CD14-positive monocyte (primary cell): ENCODE results near the gene RNU6-9. TPM values are rescaled to one million over a fixed set of nuclear protein-coding genes. Genes with fewer than 3 reads are reported as not detected.
A peak's percentile ranks its signal among the peaks of the same experiment; 100 is the strongest.

Experiments
- DNase-seq, 3 donors: peaks; one replicate each; pipeline ENCODE4 v3.0.0-alpha.2; 2011 to 2022
- H2AFZ ChIP-seq: 2 replicates; pipeline ENCODE4 v1.6.0; 2012; ENCODE audit warnings: mild to moderate bottlenecking, low read depth, low read length, inconsistent platforms; ENCODE audit not compliant: insufficient read depth, poor library complexity, severe bottlenecking
- H3K27ac ChIP-seq, 2 donors: 1 replicate in 1 of 2; 2 replicates in 1 of 2; pipeline ENCODE4 v1.5.1; 2012 to 2013; ENCODE audit warnings: low read length in 2 of 2, control low read depth in 1 of 2, inconsistent platforms in 1 of 2, low read depth in 1 of 2, mild to moderate bottlenecking in 1 of 2
- H3K27me3 ChIP-seq, 2 donors: one replicate each; pipeline versions ENCODE4 v1.6.0 to v1.6.1; 2011 to 2013; ENCODE audit warnings: low read length in 2 of 2; ENCODE audit not compliant: control insufficient read depth in 2 of 2, insufficient read depth in 2 of 2
- H3K36me3 ChIP-seq, 2 donors: replicated peaks in 1 of 2; 1 replicate in 1 of 2; 2 replicates in 1 of 2; pipeline versions ENCODE4 v1.5.1 to v1.6.1; 2012 to 2013; ENCODE audit warnings: low read length in 2 of 2, control low read depth in 1 of 2, inconsistent platforms in 1 of 2, mild to moderate bottlenecking in 1 of 2; ENCODE audit not compliant: insufficient read depth in 2 of 2, control insufficient read depth in 1 of 2
- H3K4me1 ChIP-seq, 2 donors: 1 replicate in 1 of 2; 2 replicates in 1 of 2; pipeline versions ENCODE4 v1.5.1 to v1.6.1; 2012 to 2013; ENCODE audit warnings: low read length in 2 of 2, control low read depth in 1 of 2, inconsistent platforms in 1 of 2, mild to moderate bottlenecking in 1 of 2, moderate library complexity in 1 of 2; ENCODE audit not compliant: insufficient read depth in 2 of 2, control insufficient read depth in 1 of 2
- H3K4me2 ChIP-seq: replicated peaks from 2 replicates; pipeline ENCODE3; 2012; ENCODE audit warnings: low read length, moderate library complexity, mild to moderate bottlenecking; ENCODE audit not compliant: poor library complexity, severe bottlenecking; ENCODE audit errors: extremely low read depth
- H3K4me3 ChIP-seq, 3 experiments: fragments of 200-600 bp in 1 of 3; sonication (generic) in 1 of 3; replicated peaks in 1 of 3; 1 replicate in 2 of 3; 2 replicates in 1 of 3; pipeline ENCODE4 v1.5.1; 2011 to 2013; ENCODE audit warnings: low read length in 3 of 3, mild to moderate bottlenecking in 3 of 3, control low read depth in 2 of 3, low read depth in 2 of 3, inconsistent platforms in 1 of 3, moderate library complexity in 1 of 3
- H3K79me2 ChIP-seq: 2 replicates; pipeline ENCODE4 v1.6.0; 2012; ENCODE audit warnings: mild to moderate bottlenecking, control low read depth, inconsistent platforms, low read length, moderate library complexity; ENCODE audit not compliant: insufficient read depth
- H3K9ac ChIP-seq: 2 replicates; pipeline ENCODE4 v1.6.0; 2017; ENCODE audit warnings: low read length, mild to moderate bottlenecking; ENCODE audit not compliant: insufficient read depth, poor library complexity, severe bottlenecking
- H3K9me3 ChIP-seq, 2 donors: replicated peaks in 1 of 2; 1 replicate in 1 of 2; 2 replicates in 1 of 2; pipeline versions ENCODE4 v1.5.1 to v1.6.1; 2012 to 2013; ENCODE audit warnings: low read length in 2 of 2, control low read depth in 1 of 2; ENCODE audit not compliant: control insufficient read depth in 1 of 2, insufficient read depth in 1 of 2
- H4K20me1 ChIP-seq: 2 replicates; pipeline ENCODE4 v1.6.0; 2012; ENCODE audit warnings: mild to moderate bottlenecking, low read length, control low read depth, moderate library complexity; ENCODE audit not compliant: insufficient read depth
- H3K27ac Mint-ChIP-seq, 7 donors: one replicate each; pipeline ENCODE4 v1.8.0; 2020; ENCODE audit warnings: mild to moderate bottlenecking in 7 of 7, mixed read lengths in 7 of 7, moderate library complexity in 6 of 7, inconsistent platforms in 2 of 7
- H3K27me3 Mint-ChIP-seq, 3 donors: one replicate each; pipeline ENCODE4 v1.8.0; 2021 to 2022; ENCODE audit warnings: low read depth in 3 of 3, mild to moderate bottlenecking in 3 of 3, mixed read lengths in 3 of 3, moderate library complexity in 3 of 3, inconsistent platforms in 1 of 3
- H3K36me3 Mint-ChIP-seq, 2 donors: one replicate each; pipeline ENCODE4 v1.8.0; 2020; ENCODE audit warnings: mixed read lengths in 2 of 2, inconsistent platforms in 1 of 2, mild to moderate bottlenecking in 1 of 2
- H3K4me1 Mint-ChIP-seq: one replicate; pipeline ENCODE4 v1.8.0; 2020; ENCODE audit warnings: mild to moderate bottlenecking, mixed read lengths
- H3K4me3 Mint-ChIP-seq, 2 donors: one replicate each; pipeline ENCODE4 v1.8.0; 2020; ENCODE audit warnings: mild to moderate bottlenecking in 2 of 2, mixed read lengths in 2 of 2, moderate library complexity in 1 of 2
- H3K9me3 Mint-ChIP-seq, 7 donors: one replicate each; pipeline ENCODE4 v1.8.0; 2020 to 2022; ENCODE audit warnings: mixed read lengths in 7 of 7, mild to moderate bottlenecking in 6 of 7, moderate library complexity in 6 of 7, inconsistent platforms in 2 of 7
- WGBS: methylation state at CpG from one replicate; pipeline ENCODE4 v1.1.5; 2013; ENCODE audit warnings: missing lambda C conversion rate; ENCODE audit not compliant: insufficient coverage; 5-methylcytosine and 5-hydroxymethylcytosine counted together
- intact Hi-C, 2 donors: fragments of 100-400 bp; cut with micrococcal nuclease; formaldehyde crosslinking; loops; one replicate each; pipeline versions ENCODE4 v1.15.0 to v1.15.1; 2023
- polyA plus RNA-seq, 3 donors: library from polyadenylated mRNA; depleted of rRNA in 1 of 3; unstranded in 2 of 3; stranded (reverse) in 1 of 3; fragments of 300-500 nt in 2 of 3; fragments of >200 nt in 1 of 3; fragmentation: Illumina TruSeq in 2 of 3; gene quantifications; 1 replicate in 2 of 3; 2 replicates in 1 of 3; pipeline ENCODE4 v1.2.3, GENCODE V29; 2012 to 2021
- TF ChIP-seq, protein P1 (sequence below): fragments of 200-600 bp; IDR thresholded peaks from one replicate; pipeline ENCODE4 v1.8.0; 2022; ENCODE audit warnings: antibody characterized with exemption, mild to moderate bottlenecking

Gene RNU6-9
- polyA plus RNA-seq, 3 donors: not detected

DNA sequence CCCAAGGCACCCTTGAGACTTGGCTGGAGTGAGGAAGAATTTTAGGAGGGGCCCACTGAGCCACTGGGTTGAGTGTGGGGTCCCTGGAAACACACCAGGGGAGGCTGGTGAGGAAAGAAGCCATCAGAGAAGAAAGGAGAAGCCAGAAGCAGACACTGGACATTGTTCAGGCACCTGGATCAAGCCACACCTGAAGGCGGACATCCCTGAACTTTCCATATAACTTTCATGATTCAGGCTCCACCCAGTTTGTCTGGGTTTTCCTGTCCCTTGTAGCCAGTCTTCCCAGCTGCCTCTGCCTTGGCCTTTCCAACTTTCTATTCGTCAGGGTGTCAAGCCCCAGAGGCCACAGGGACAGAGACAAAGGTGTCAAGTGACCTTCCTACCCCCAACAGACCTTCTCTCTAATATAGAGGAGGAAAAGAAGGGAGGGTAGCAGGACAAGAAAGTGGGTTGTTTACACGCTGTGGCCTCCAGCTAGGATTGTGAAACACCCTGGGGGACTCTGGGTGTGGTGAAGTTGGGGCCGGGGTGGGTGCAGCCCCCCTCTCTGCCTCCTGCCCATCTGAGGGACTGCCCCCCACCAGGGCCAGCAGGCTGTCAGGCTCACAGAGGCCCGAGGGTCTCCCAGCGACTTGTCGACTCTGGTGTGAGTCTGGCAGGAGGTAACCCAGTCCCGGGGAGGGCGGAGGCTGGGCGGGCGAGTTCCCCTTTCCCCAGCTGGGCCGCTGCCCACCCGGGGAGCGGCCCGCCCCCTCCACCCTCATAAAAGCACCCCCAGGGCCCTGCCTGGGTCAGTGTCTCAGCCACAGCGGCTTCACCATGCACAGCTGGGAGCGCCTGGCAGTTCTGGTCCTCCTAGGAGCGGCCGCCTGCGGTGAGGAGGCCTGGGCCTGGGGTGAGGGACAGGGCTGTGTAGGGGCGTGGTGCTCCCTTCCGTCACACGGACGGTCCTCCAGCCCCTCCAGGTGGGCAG, 34.1 kb upstream of the RNU6-9 start, which contains the start of gene CFD:
CFD (plus strand) TSS at position 797 of the 976 bp plus-strand sequence; CDS start at position 823, 26 bp downstream.
- Histone ChIP-seq H3K4me3 (peak within 1 kb of the TSS; percentile 44 to 87 (median 52)), H3K9me3 (no peaks in the 10 kb centered on the region), H3K79me2 (peaks cover 14% of the 10 kb centered on the region), H3K9ac (peak within 1 kb of the TSS; percentile 54), H4K20me1 (peaks cover 30% of the 10 kb centered on the region), H3K27ac (peak within 1 kb of the TSS; percentile 45 to 81), H2AFZ (peak within 1 kb of the TSS; percentile 80), H3K4me2 (peak within 1 kb of the TSS; percentile 98), H3K36me3 (no peaks in the 10 kb centered on the region), H3K27me3 (no peaks in the 10 kb centered on the region), H3K4me1 (peaks cover 52 to 71% of the 10 kb centered on the region in 2 donors)
- DNase-seq: peak; percentile 68 to 81 (median 80)
- peaks cover 36% of the 10 kb centered on the region for H3K4me1 Mint-ChIP-seq
- TF ChIP-seq, protein P1, sequence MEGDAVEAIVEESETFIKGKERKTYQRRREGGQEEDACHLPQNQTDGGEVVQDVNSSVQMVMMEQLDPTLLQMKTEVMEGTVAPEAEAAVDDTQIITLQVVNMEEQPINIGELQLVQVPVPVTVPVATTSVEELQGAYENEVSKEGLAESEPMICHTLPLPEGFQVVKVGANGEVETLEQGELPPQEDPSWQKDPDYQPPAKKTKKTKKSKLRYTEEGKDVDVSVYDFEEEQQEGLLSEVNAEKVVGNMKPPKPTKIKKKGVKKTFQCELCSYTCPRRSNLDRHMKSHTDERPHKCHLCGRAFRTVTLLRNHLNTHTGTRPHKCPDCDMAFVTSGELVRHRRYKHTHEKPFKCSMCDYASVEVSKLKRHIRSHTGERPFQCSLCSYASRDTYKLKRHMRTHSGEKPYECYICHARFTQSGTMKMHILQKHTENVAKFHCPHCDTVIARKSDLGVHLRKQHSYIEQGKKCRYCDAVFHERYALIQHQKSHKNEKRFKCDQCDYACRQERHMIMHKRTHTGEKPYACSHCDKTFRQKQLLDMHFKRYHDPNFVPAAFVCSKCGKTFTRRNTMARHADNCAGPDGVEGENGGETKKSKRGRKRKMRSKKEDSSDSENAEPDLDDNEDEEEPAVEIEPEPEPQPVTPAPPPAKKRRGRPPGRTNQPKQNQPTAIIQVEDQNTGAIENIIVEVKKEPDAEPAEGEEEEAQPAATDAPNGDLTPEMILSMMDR: no peak
- H3K9me3 Mint-ChIP-seq: peaks cover 0 to 2% (median 0%) of the 10 kb centered on the region in 7 donors
- H3K27ac Mint-ChIP-seq: peak within 1 kb of the TSS; percentile 82 to 94 (median 87)
- H3K36me3 Mint-ChIP-seq: no peaks in the 10 kb centered on the region
- intact Hi-C loops: no loop called here
- H3K27me3 Mint-ChIP-seq: peaks cover 0 to 3% (median 0%) of the 10 kb centered on the region in 3 donors
- 0% methylated on average over 12 of the region's 24 CpGs for WGBS
- H3K4me3 Mint-ChIP-seq: peak within 1 kb of the TSS; percentile 77 to 82

DNA sequence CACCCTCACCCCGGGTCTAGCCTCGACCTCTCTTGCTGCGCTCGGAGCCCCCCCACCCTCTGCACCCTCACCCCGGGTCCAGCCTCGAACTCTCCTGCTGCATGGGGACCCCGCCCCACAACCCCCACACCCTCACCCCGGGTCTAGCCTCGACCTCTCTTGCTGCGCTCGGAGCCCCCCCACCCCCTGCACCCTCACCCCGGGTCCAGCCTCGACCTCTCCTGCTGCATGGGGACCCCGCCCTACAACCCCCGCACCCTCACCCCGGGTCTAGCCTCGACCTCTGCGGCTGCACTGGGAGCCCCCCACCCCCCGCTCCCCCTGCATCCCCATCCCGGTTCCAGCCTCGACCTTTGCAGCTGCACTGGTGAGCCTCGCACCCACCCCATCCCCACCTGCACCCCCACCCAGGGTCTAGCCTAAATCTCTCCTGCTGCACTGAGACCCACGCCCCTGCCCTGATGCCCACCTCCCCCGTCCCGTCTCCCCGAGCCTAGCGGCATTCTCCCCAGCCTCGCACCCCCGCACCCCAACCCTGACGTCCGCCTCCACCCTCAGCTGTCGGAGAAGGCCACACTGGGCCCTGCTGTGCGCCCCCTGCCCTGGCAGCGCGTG, 32.0 kb upstream of the RNU6-9 start:
- peaks cover 0 to 4% of the 10 kb centered on the region in 2 donors for H3K27me3 ChIP-seq
- WGBS: 59% methylated on average over 20 of the region's 35 CpGs
- H3K9ac ChIP-seq: peak overlapping the region; percentile 40
- Mint-ChIP-seq H3K4me3 (no peak overlapping the region), H3K27ac (no peak overlapping the region), H3K9me3 (peaks cover 0 to 2% (median 0%) of the 10 kb centered on the region in 7 donors), H3K36me3 (peaks cover 2 to 10% of the 10 kb centered on the region in 2 donors), H3K4me1 (peaks cover 36% of the 10 kb centered on the region), H3K27me3 (peaks cover 0 to 5% (median 0%) of the 10 kb centered on the region in 3 donors)
- no peaks in the 10 kb centered on the region for H3K36me3 ChIP-seq
- H4K20me1 ChIP-seq: peaks cover 49% of the 10 kb centered on the region
- H2AFZ ChIP-seq: no peak overlapping the region
- TF ChIP-seq, protein P1: no peak
- no peak overlapping the region for H3K27ac ChIP-seq
- H3K9me3 ChIP-seq: no peaks in the 10 kb centered on the region
- intact Hi-C loops: loop anchor here (5.0 to 10.0 kb wide), 2 partner anchors 121 to 384 kb away; partner anchors contain the start of genes ATP5F1D (in 1 of the 2), MIDN (in 1 of the 2) and WDR18 (in 1 of the 2)
- H3K4me3 ChIP-seq: peak overlapping the region; percentile 42 to 87 (median 44)
- H3K4me1 ChIP-seq: peaks cover 53 to 73% of the 10 kb centered on the region in 2 donors
- H3K79me2 ChIP-seq: peaks cover 11% of the 10 kb centered on the region
- DNase-seq: no peak
- H3K4me2 ChIP-seq: peak overlapping the region; percentile 98
